Muscle layer of duodenum (tissue), 2 donors: Measurements from ENCODE around the gene RAB13.

Source experiments
- H3K27ac ChIP-seq: one replicate; pipeline ENCODE4 v1.7.0; 2013; ENCODE audit warnings: mild to moderate bottlenecking, low read length
- H3K27me3 ChIP-seq: one replicate; pipeline ENCODE4 v1.7.0; 2013; ENCODE audit warnings: low read depth, mild to moderate bottlenecking, control low read depth, low read length
- H3K36me3 ChIP-seq, 2 donors: one replicate each; pipeline ENCODE4 v1.7.0; 2013; ENCODE audit warnings: low read length in 2 of 2, control low read depth in 1 of 2, mild to moderate bottlenecking in 1 of 2; ENCODE audit not compliant: insufficient read depth in 2 of 2, control insufficient read depth in 1 of 2
- H3K4me1 ChIP-seq, 2 donors: one replicate each; pipeline ENCODE4 v1.7.0; 2013; ENCODE audit warnings: low read length in 2 of 2, mild to moderate bottlenecking in 2 of 2, control low read depth in 1 of 2, moderate library complexity in 1 of 2; ENCODE audit not compliant: insufficient read depth in 2 of 2, control insufficient read depth in 1 of 2
- H3K4me3 ChIP-seq, 2 donors: one replicate each; pipeline ENCODE4 v1.7.0; 2013; ENCODE audit warnings: low read length in 2 of 2, low read depth in 1 of 2, mild to moderate bottlenecking in 1 of 2
- H3K9me3 ChIP-seq, 2 donors: one replicate each; pipeline ENCODE4 v1.7.0; 2013; ENCODE audit warnings: low read length in 2 of 2, control low read depth in 1 of 2, mild to moderate bottlenecking in 1 of 2; ENCODE audit not compliant: control insufficient read depth in 1 of 2
- donor health status: healthy.

Gene RAB13

GRCh38 chr1:153963030-153963849, 22.9 kb downstream of the RAB13 start, which contains the start of gene SLC39A1:
Gene SLC39A1 (minus strand): TSS chr1:153963537. CDS start chr1:153962715, 822 bp downstream.
- peaks cover 8 to 10% of the 10 kb centered on the region in 2 donors for H3K36me3 ChIP-seq
- H3K4me1 ChIP-seq, result peaks cover 30 to 45% of the 10 kb centered on the region in 2 donors
- peak within 1 kb of the TSS; percentile 94 for H3K27ac ChIP-seq
- H3K27me3 ChIP-seq, result no peaks in the 10 kb centered on the region
- H3K4me3 ChIP-seq, result peak within 1 kb of the TSS; percentile 81 to 84
- H3K9me3 ChIP-seq, result no peaks in the 10 kb centered on the region

DNA sequence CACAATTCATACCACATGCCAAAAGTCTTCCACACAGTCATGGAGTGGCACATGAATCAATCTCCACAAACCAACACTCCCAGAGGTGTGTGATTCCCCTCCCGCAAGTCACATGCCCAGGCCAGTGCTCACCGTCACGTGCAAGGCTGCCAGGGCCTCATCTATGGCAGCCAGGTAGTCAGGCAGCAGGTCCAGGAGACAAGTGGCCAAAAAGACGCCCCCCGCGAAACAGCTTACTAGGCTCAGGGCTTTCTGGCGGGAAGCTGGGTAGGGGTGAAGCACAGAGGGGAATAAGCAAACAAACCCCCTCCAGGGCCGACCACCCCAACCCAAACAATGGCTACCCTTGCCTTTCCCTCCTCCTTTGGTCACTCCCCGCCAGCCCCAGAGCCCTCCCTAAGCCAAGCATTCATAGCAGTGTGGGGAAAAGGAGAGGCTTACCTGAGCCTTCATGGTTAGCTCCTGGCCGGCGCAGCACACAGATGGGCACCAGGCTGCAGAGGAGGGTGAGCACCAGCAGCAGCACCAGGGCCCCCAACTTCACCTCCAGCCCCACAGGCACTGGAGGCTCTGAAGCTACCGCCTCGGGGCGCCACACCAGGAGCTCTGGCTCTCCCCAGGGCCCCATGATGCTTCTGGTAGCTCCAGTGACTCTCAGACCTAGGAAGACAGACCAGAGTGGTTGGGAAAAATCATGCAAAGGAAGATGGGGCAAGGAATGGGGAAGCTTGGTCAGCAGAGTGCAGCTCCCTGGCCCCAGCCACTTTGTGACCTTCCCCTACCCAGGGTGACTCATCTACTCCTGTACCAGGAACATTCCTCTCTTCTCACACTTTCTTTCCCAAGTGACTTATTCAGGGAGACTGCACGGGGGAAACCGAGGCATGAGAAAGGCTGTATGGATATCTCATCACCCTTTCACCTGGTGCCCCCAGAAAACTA, 23.8 kb downstream of the RAB13 start:
- peak overlapping the region; percentile 81 to 84 for H3K4me3 ChIP-seq
- H3K27me3 ChIP-seq, result no peaks in the 10 kb centered on the region
- H3K4me1 ChIP-seq, result peaks cover 32 to 47% of the 10 kb centered on the region in 2 donors
- H3K27ac ChIP-seq, result peak overlapping the region; percentile 94
- no peaks in the 10 kb centered on the region for H3K9me3 ChIP-seq
- H3K36me3 ChIP-seq, result peaks cover 9 to 10% of the 10 kb centered on the region in 2 donors

DNA sequence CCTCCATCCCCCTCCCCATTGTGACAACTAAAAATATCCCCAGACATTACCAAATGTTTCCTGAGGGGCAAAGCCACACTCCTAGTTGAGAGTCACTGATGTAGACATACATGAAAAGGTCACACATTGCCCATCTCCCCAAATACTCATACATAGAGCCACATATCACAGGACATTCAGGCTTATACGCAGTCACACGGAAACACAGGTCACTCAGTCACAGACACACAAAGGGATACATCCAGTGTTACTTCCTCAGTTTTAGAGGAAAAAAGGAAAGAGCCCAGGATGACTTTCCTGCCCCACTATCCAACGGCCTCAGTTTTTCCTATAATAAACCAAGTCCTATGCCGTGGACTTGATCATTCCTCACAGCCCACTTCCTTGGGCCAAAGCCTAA, 24.7 kb downstream of the RAB13 start:
- Histone ChIP-seq H3K4me1 (peaks cover 39 to 53% of the 10 kb centered on the region in 2 donors), H3K4me3 (peak overlapping the region; percentile 81 to 84), H3K9me3 (no peaks in the 10 kb centered on the region), H3K27ac (peak overlapping the region; percentile 72), H3K36me3 (peaks cover 9 to 10% of the 10 kb centered on the region in 2 donors), H3K27me3 (no peaks in the 10 kb centered on the region)

DNA sequence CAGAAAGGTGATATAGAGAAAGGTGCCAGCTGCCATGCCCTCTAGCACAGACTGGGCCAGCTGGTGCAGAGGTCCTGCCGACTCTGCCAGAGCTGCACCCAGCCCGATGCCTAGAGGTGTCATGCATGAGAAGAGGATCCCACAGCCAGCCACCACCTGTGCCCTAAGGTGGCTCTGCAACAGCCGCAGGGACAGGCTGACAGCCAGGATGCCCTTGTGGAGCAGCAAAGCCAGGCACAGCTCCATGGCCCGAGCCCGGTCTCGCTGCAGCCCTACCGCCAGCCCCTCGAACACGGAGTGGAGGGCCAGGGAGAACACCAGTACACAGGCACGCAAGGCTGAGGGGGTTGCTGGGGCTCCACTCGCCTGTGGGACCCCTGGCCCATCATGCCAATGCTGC, 25.9 kb downstream of the RAB13 start:
- no peak overlapping the region for H3K27ac ChIP-seq
- peaks cover 9 to 10% of the 10 kb centered on the region in 2 donors for H3K36me3 ChIP-seq
- H3K9me3 ChIP-seq, result no peaks in the 10 kb centered on the region
- no peak overlapping the region for H3K4me3 ChIP-seq
- no peaks in the 10 kb centered on the region for H3K27me3 ChIP-seq
- H3K4me1 ChIP-seq, result peaks cover 35 to 57% of the 10 kb centered on the region in 2 donors

- Histone ChIP-seq H3K9me3 (no peaks in the 10 kb centered on the region), H3K27ac (peak overlapping the region; percentile 73), H3K4me3 (peak overlapping the region; percentile 2 to 91), H3K36me3 (peaks cover 10 to 14% of the 10 kb centered on the region in 2 donors), H3K27me3 (no peaks in the 10 kb centered on the region), H3K4me1 (peaks cover 35 to 55% of the 10 kb centered on the region in 2 donors)
Measured at GRCh38 chr1:153959454-153959853, 26.7 kb downstream of the RAB13 start.

DNA sequence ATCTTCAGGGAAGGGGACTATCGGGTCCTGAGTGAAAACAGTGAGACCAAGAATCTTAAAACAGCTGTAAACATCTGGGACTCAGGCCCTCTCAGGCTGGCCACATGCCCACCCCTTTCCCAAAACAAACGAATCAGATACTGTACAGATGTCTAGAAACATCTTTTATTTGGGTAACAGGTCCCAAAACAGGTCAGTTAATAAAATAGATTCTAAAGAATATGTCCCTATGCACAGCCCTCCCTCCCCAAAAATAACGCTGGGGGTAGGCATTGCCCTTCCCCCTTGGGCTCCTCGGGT, 27.2 kb downstream of the RAB13 start:
- H3K4me3 ChIP-seq, result peak overlapping the region; percentile 80 to 91
- no peaks in the 10 kb centered on the region for H3K9me3 ChIP-seq
- H3K4me1 ChIP-seq, result peaks cover 32 to 52% of the 10 kb centered on the region in 2 donors
- peak overlapping the region; percentile 73 for H3K27ac ChIP-seq
- H3K27me3 ChIP-seq, result no peaks in the 10 kb centered on the region
- H3K36me3 ChIP-seq, result peaks cover 13 to 14% of the 10 kb centered on the region in 2 donors

GRCh38 chr1:153958111-153958960, 27.8 kb downstream of the RAB13 start, which contains the start of gene CRTC2:
Gene CRTC2 (minus strand): TSS chr1:153958612. CDS start chr1:153958497, 115 bp downstream.
- Histone ChIP-seq H3K4me3 (peak within 1 kb of the TSS; percentile 80 to 91), H3K27ac (peak within 1 kb of the TSS; percentile 73)

GRCh38 chr1:153957744-153958110, 28.4 kb downstream of the RAB13 start:
- no peaks in the 10 kb centered on the region for H3K9me3 ChIP-seq
- peak overlapping the region; percentile 80 to 91 for H3K4me3 ChIP-seq
- peak overlapping the region; percentile 73 for H3K27ac ChIP-seq
- no peaks in the 10 kb centered on the region for H3K27me3 ChIP-seq
- H3K4me1 ChIP-seq, result peaks cover 32 to 52% of the 10 kb centered on the region in 2 donors
- H3K36me3 ChIP-seq, result peaks cover 14 to 15% of the 10 kb centered on the region in 2 donors

More at GRCh38 chr1:153958111-153958960, 27.8 kb downstream of the RAB13 start, which contains the start of gene CRTC2:
- H3K27me3 ChIP-seq, result no peaks in the 10 kb centered on the region
- peaks cover 14% of the 10 kb centered on the region in 2 donors for H3K36me3 ChIP-seq
- H3K9me3 ChIP-seq, result no peaks in the 10 kb centered on the region
- peaks cover 32 to 52% of the 10 kb centered on the region in 2 donors for H3K4me1 ChIP-seq

- Histone ChIP-seq H3K27ac (peak overlapping the region; percentile 73), H3K4me3 (peak overlapping the region; percentile 80 to 91), H3K4me1 (peaks cover 31 to 47% of the 10 kb centered on the region in 2 donors), H3K27me3 (no peaks in the 10 kb centered on the region), H3K9me3 (no peaks in the 10 kb centered on the region), H3K36me3 (peaks cover 20 to 21% of the 10 kb centered on the region in 2 donors)
Measured at GRCh38 chr1:153956997-153957715, 29.0 kb downstream of the RAB13 start.

DNA sequence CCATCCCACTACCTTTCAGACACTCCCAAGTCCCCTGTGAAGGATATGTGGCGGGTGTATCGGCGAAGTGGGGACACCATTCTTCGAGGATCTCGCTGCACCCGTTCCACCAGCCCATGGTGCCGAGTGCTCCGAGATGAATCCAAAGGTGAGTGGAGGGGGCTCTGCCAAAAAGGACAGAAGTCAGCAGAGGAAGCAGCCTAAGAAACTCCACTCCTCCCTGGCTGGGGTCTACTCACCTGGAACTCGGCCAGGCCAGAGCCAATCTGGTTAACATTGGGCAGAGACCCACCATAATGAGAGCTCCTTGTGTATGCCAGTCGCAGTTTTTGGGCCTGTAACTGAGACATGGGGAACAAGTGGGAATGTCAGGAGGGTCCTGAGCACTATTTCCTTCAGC, 31.3 kb downstream of the RAB13 start:
- peaks cover 33 to 41% of the 10 kb centered on the region in 2 donors for H3K36me3 ChIP-seq
- H3K4me3 ChIP-seq, result no peak overlapping the region
- no peaks in the 10 kb centered on the region for H3K9me3 ChIP-seq
- no peak overlapping the region for H3K27ac ChIP-seq
- peaks cover 21 to 34% of the 10 kb centered on the region in 2 donors for H3K4me1 ChIP-seq
- H3K27me3 ChIP-seq, result no peaks in the 10 kb centered on the region
